Neural progenitor cell (in vitro differentiated cells): ENCODE results near the gene SAC3D1.

Experiments
- CTCF ChIP-seq: fragments of 200-600 bp; sonication (generic); IDR thresholded peaks from 2 replicates; pipeline ENCODE4 v1.5.1; 2017; ENCODE audit warnings: antibody characterized with exemption, mild to moderate bottlenecking
- EZH2 ChIP-seq: fragments of 200-600 bp; sonication (generic); IDR thresholded peaks from 2 replicates; pipeline ENCODE4 v1.6.1; 2017; ENCODE audit warnings: antibody characterized with exemption, mild to moderate bottlenecking, moderate library complexity
- EZH2phosphoT487 ChIP-seq: fragments of 200-600 bp; sonication (generic); IDR thresholded peaks from 2 replicates; pipeline ENCODE4 v1.6.1; 2017; ENCODE audit warnings: antibody characterized with exemption

- TF ChIP-seq CTCF (peak; percentile 64), EZH2phosphoT487 (no peak), EZH2 (peak; percentile 26)
Measured at GRCh38 chr11:65013888-65014725, 26.9 kb upstream of the SAC3D1 start, which contains the start of gene ARL2.
